Thyroid gland (tissue), 4 donors: ENCODE results near the gene ABCA13. TPM values are rescaled to one million over a fixed set of nuclear protein-coding genes. Genes with fewer than 3 reads are reported as not detected.
A peak's percentile ranks its signal among the peaks of the same experiment; 100 is the strongest.

Experiments used
- DNase-seq, 2 donors: peaks; one replicate each; pipeline ENCODE4 v3.0.0-alpha.2; 2019
- H3K27ac ChIP-seq, 3 donors: fragments of 200-600 bp; sonication (generic); 1 replicate in 2 of 3; 2 replicates in 1 of 3; pipeline ENCODE4 v1.5.1; 2016 to 2019; ENCODE audit warnings: mild to moderate bottlenecking in 1 of 3, moderate library complexity in 1 of 3
- H3K27me3 ChIP-seq: fragments of 200-600 bp; sonication (generic); one replicate; pipeline ENCODE4 v1.5.1; 2019
- H3K36me3 ChIP-seq, 2 donors: fragments of 200-600 bp; sonication (generic); one replicate each; pipeline ENCODE4 v1.5.1; 2016 to 2019
- H3K4me1 ChIP-seq, 2 donors: fragments of 200-600 bp; sonication (generic); one replicate each; pipeline ENCODE4 v1.5.1; 2017 to 2019
- H3K4me3 ChIP-seq, 3 donors: fragments of 200-600 bp; sonication (generic); replicated peaks in 1 of 3; 1 replicate in 2 of 3; 2 replicates in 1 of 3; pipeline ENCODE4 v1.5.1; 2016; ENCODE audit warnings: mild to moderate bottlenecking in 1 of 3
- H3K9me3 ChIP-seq: fragments of 200-600 bp; sonication (generic); one replicate; pipeline ENCODE4 v1.5.1; 2017
- CTCF ChIP-seq, 6 experiments: fragments of 200-600 bp in 3 of 6; fragments of 450-650 bp in 3 of 6; sonication (generic) in 3 of 6; IDR thresholded peaks; one replicate each; pipeline ENCODE4 v1.5.1; 2016 to 2019; ENCODE audit warnings: antibody characterized with exemption in 6 of 6, mild to moderate bottlenecking in 2 of 6, inconsistent platforms in 1 of 6, moderate library complexity in 1 of 6
- POLR2A ChIP-seq, 2 donors: fragments of 450-650 bp; IDR thresholded peaks; one replicate each; pipeline ENCODE4 v1.6.1; 2017; ENCODE audit warnings: antibody characterized with exemption in 2 of 2, mild to moderate bottlenecking in 2 of 2, moderate library complexity in 1 of 2
- WGBS, 2 donors: methylation state at CpG; one replicate each; pipeline ENCODE4 v1.1.5; 2017; 5-methylcytosine and 5-hydroxymethylcytosine counted together
- intact Hi-C: fragments of 100-400 bp; cut with DNase I; formaldehyde crosslinking; loops from one replicate; pipeline ENCODE4 v1.15.1; 2023
- total RNA-seq, 4 donors: library from RNA; depleted of rRNA; stranded (reverse); fragments of >200 nt; gene quantifications; one replicate each; pipeline ENCODE4 v1.2.3, GENCODE V29; 2016

The ABCA13 gene
- total RNA-seq, 4 donors from 2014 or later: 7.6 to 13.3 (median 11.7) TPM

DNA sequence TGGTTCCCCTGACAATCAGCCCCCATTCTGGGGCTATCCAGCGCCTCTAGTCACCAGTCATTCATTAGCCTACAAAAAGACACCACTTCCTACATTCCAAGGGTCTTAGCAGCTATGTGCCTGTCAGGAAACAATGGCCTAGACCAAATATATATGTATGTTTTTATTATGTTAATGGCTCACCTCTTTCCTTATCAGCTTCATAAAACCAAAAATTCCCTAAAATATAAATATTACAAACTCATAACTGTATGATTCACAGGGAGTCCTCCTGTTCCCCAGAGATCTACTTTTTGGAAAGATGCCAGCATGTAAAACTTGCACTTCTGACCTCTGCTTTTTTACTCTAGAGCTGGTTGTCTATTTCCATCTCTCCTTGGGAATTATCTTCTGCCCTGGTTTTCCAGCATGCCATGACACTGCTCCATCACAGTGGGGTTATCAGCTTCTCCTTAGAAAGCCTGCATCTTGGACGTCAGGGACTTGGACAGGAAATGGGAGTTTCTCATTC lies 79.2 kb downstream of the ABCA13 start:
- no peak for DNase-seq
- H3K36me3 ChIP-seq: no peaks in the 10 kb centered on the region
- H3K4me1 ChIP-seq: peaks cover 12 to 13% of the 10 kb centered on the region in 2 donors
- intact Hi-C loops: no loop called here
- H3K4me3 ChIP-seq: no peak overlapping the region
- no peak overlapping the region for H3K27ac ChIP-seq
- WGBS, 2 donors: 74 to 80% methylated on average over 2 of the region's 2 CpGs
- H3K9me3 ChIP-seq: no peaks in the 10 kb centered on the region
- TF ChIP-seq CTCF (IDR thresholded peaks at IDR 0.05) (no peak), POLR2A (IDR thresholded peaks at IDR 0.05) (no peak)
- H3K27me3 ChIP-seq: no peaks in the 10 kb centered on the region

GRCh38 chr7:48251766-48252165 lies 80.5 kb downstream of the ABCA13 start:
- intact Hi-C loops: no loop called here
- no peak for DNase-seq
- WGBS, 2 donors: 82 to 96% methylated on average over 4 of the region's 4 CpGs

DNA sequence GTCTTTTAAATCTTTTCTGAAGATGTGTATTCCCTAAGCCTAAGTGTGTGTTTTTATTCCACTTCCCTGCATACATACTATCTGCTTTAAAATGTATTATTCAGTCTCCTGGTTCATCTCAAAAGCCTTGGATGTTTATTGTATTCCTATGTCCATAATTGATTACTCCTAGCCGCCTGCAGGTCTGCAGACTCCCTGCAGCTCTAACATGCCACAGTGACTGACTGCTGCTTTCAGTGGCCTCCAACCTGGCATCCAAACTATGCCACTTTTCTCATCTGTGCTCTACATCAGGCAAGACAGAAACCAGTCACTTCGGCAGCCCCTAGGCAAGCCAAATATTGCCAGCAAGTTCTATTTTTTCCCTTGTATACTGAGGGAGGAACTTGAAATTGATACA lies 81.7 kb downstream of the ABCA13 start:
- peak in 1 of 2 donors; percentile 9 for DNase-seq
- WGBS, 2 donors: 58 to 72% methylated on average over 2 of the region's 2 CpGs
- Histone ChIP-seq H3K27ac (no peak overlapping the region), H3K27me3 (no peaks in the 10 kb centered on the region), H3K9me3 (no peaks in the 10 kb centered on the region), H3K4me1 (no peaks in the 10 kb centered on the region), H3K4me3 (no peak overlapping the region), H3K36me3 (no peaks in the 10 kb centered on the region)
- TF ChIP-seq CTCF (IDR thresholded peaks at IDR 0.05) (no peak), POLR2A (IDR thresholded peaks at IDR 0.05) (no peak)
- intact Hi-C loops: no loop called here

More at GRCh38 chr7:48251766-48252165, 80.5 kb downstream of the ABCA13 start:
- TF ChIP-seq CTCF (IDR thresholded peaks at IDR 0.05): no peak
- no peak for TF ChIP-seq POLR2A (IDR thresholded peaks at IDR 0.05)
- no peaks in the 10 kb centered on the region for H3K9me3 ChIP-seq
- H3K36me3 ChIP-seq: no peaks in the 10 kb centered on the region
- no peak overlapping the region for H3K27ac ChIP-seq
- H3K4me3 ChIP-seq: no peak overlapping the region
- H3K4me1 ChIP-seq: peaks cover 4% of the 10 kb centered on the region in 2 donors
- H3K27me3 ChIP-seq: no peaks in the 10 kb centered on the region

GRCh38 chr7:48255046-48255445 lies 83.8 kb downstream of the ABCA13 start:
- WGBS, 2 donors: 66 to 76% methylated on average over 1 of the region's 1 CpG
- intact Hi-C loops: no loop called here
- Histone ChIP-seq H3K4me1 (no peaks in the 10 kb centered on the region), H3K9me3 (no peaks in the 10 kb centered on the region), H3K27ac (no peak overlapping the region), H3K27me3 (no peaks in the 10 kb centered on the region), H3K4me3 (no peak overlapping the region), H3K36me3 (no peaks in the 10 kb centered on the region)
- no peak for DNase-seq
- TF ChIP-seq POLR2A (IDR thresholded peaks at IDR 0.05) (no peak), CTCF (IDR thresholded peaks at IDR 0.05) (no peak)

GRCh38 chr7:48259463-48260280 lies 88.4 kb downstream of the ABCA13 start:
- intact Hi-C loops: no loop called here
- no peak overlapping the region for H3K4me3 ChIP-seq
- no peaks in the 10 kb centered on the region for H3K36me3 ChIP-seq
- TF ChIP-seq CTCF (IDR thresholded peaks at IDR 0.05): no peak
- TF ChIP-seq POLR2A (IDR thresholded peaks at IDR 0.05): no peak
- no peak for DNase-seq
- H3K27me3 ChIP-seq: no peaks in the 10 kb centered on the region
- H3K9me3 ChIP-seq: no peaks in the 10 kb centered on the region
- no peaks in the 10 kb centered on the region for H3K4me1 ChIP-seq
- WGBS, 2 donors: 94 to 95% methylated on average over 4 of the region's 4 CpGs
- H3K27ac ChIP-seq: no peak overlapping the region
